Sciatic nerve (tissue), 2 donors: ENCODE results near the gene PEX16. TPM values are rescaled to one million over a fixed set of nuclear protein-coding genes. Genes with fewer than 3 reads are reported as not detected.

Experiments
- ATAC-seq: fragments of 200-7000 bp; cut with Tn5 transposase; one replicate; pipeline ENCODE4 v1.9.1; 2020; ENCODE audit warnings: mild to moderate bottlenecking, moderate library complexity
- DNase-seq: peaks from one replicate; pipeline ENCODE4 v3.0.0-alpha.2; 2020; ENCODE audit warnings: low spot score
- intact Hi-C: fragments of 100-400 bp; cut with DNase I; formaldehyde crosslinking; loops from one replicate; pipeline ENCODE4 v1.14.2; 2022
- total RNA-seq: library from RNA; stranded (reverse); fragmentation: NEBNext Ultra II Directional; extraction: Animal tissue kit (Norgen Biotek cat#: 25700); gene quantifications from one replicate; pipeline ENCODE4 v1.2.1, GENCODE V29; 2021
- donor health status: DM: no; HTN: no; CAD: no.
- donor health status: DM: no; HTN: no; CAD: no.

The PEX16 gene
- total RNA-seq: 19.0 TPM

DNA sequence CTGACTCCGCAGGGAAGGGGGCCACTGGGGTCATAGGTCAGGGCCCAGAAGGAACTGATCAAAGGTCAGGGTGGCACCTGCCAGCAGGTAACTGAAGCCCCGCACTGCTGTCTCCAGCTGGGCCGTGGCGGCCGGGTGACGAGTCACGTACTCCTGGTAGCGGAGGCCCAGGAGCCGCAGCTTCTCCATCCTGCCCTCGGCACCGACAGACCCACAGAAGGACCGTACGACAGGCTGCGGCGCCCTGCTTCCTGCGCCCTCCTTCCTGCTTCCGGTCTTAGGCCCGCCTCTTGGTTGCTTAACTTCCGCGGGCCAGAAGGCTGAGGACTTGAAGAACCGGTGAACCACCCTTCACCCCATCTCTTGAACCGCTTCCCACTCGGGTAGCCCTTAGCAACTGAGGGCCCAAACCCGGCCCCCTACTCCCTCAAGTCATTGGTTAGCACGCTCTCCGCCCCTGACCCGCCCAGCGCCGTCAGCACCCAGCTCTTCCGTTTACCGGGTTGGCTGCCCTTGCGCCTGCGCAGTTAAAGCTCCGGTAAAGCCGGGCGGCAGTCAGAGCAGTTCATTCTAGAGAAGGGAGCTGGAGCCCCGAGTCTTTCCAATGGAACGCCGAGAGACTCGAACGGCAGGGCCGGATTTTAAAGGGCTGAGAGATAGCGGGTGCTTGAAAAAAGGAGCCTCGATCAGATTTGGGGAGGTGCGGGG is at the start of gene PEX16:
PEX16 (minus strand) TSS at position 255 of the 708 bp plus-strand sequence; CDS start at position 189, 66 bp downstream.
- intact Hi-C loops: no loop called here
- ATAC-seq: peak; percentile 97
- peak; percentile 97 for DNase-seq

- intact Hi-C loops: no loop called here
- peak; percentile 88 for ATAC-seq
- peak; percentile 66 for DNase-seq
Observed at GRCh38 chr11:45964911-45965389, 47.3 kb upstream of the PEX16 start.

DNA sequence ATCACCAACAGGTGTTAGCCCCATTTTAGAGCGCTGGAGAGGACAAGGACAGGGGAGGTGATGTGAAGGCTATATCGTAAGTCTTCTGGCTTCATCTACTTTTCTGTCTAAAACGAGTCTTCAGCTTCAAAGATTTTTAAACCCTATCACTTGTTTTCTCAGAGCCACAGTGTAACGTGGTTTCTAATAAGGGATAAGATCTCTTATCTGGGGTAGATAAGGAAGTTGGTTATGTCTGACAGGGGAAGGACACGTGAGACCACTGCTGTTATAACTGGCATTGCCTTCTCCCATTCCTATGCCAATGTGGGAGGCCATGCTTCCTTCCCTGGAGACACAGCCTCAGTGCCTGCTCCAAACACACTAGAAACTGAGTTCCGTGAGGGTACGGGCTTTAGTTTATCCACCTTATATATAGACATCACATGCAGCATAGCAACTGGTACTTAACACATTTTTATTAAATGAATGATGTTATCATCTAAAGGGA is 44.1 kb upstream of the PEX16 start:
- ATAC-seq (no peak), DNase-seq (no peak)
- intact Hi-C loops: no loop called here

- DNase-seq: no peak
- peak; percentile 82 for ATAC-seq
- intact Hi-C loops: no loop called here
Observed at GRCh38 chr11:45960387-45961095, 42.9 kb upstream of the PEX16 start.

- ATAC-seq: no peak
- DNase-seq: no peak
- intact Hi-C loops: no loop called here
Observed at GRCh38 chr11:45959851-45960250, 42.2 kb upstream of the PEX16 start.

DNA sequence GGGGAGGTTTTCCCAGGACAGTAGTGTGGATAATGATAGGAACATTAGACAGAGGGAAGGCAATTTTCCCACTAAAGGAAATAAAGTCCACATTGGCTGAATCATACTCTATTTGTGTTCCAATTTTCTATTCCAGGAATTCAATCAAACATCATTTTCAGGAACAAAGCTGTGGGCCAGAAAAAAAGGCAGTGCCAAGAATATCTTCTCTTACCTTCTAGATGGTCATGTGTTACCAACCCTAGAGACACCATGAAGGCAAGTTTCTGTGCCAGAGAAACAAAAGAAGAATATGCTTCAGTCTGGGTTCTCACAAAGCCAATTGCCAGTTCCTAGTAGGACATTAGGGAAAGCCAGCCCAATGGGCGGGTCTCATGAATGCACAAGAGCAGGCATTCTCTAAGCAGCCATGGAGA is 32.3 kb upstream of the PEX16 start:
- ATAC-seq (peak; percentile 91), DNase-seq (no peak)

DNA sequence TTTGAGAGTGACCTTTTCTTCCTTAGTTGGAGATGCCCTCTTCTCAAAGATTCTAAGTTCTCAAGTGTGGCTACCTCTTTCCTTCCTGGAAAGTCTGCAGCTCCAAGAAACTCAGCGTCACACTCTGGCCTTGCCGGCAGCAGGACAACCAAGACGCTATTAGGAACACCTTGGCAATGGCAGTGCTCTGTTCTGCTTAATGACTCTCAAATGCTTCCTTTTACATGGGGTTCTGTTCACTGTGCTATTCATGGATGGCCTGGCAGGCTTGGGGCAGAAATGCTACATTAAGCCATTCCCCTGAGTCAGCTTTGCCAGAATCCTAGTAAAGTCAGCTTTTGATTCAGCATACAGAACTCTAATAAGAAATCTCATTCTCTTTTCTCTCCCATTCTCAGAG is 30.7 kb upstream of the PEX16 start:
- no peak for DNase-seq
- intact Hi-C loops: no loop called here
- no peak for ATAC-seq

More for the DNA sequence above, 32.3 kb upstream of the PEX16 start:
- intact Hi-C loops: no loop called here

DNA sequence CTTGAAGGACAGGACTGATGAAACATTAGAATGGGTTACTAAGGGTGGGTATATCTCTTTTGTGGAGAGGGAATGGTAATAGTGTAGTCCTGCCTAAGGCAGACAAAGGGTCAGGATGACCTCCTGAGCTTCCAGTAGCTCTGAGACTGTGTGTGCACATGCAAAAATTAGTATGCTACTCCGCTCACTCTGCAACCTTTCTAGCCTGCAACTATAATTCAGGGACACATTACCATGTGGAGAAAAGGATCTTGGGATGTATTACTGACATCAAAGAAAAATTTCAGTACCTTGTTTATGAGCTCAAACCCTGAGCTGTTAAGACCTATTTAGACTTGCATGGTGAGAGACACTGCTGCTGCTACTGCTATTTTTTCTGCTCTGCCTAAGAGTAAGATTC is 30.2 kb upstream of the PEX16 start:
- intact Hi-C loops: no loop called here
- DNase-seq: no peak

DNA sequence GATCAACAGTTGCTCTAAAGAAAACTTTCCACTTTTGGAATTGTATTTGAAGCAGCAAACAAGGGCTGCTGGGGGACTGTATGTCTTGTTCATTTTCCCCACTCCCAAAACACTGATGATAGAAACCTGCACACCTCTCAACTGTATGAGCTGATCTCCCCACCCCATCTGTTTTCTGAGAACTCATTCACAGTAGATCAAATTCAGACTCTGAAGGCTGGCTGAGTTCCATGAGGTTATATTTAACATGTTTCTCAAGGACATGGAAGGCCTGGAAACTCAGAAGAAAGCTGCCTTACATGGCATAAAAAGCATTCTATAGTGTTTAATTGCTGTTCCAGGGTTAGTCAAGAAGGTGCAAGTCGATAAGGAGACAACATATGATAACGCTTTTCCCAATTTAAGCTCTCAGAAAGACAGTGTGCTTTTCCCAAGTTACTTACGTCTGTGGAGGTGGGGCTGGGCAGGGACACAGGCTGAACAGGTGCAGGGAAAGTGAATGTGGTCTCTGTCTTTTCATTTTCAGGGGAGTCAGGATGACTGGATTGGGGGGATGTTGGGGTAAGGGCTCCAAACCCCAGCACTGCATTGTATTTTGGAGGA is 27.8 kb upstream of the PEX16 start:
- DNase-seq (no peak), ATAC-seq (no peak)
- intact Hi-C loops: no loop called here

More for the DNA sequence above, 30.2 kb upstream of the PEX16 start:
- no peak for ATAC-seq

GRCh38 chr11:45942381-45942780 is 24.7 kb upstream of the PEX16 start:
- no peak for ATAC-seq
- intact Hi-C loops: no loop called here
- no peak for DNase-seq

DNA sequence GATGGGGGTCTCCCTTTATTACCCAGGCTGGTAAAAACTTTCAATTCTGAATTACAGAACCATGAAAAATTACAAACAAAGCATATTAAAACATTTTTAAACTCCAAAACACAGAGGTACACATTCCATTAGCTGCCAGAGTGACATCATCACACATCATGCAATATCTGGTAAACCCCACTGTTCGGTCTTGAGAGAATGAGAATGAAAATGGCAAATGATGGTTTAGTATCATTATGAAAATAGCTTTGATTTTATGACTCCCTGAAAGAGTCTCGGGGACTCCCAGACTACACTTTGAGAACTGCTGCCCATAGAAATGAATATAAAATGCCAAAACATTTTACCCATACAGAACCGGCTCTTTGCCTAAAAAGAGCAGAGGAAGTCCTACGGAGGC is 23.6 kb upstream of the PEX16 start:
- intact Hi-C loops: no loop called here
- DNase-seq: no peak
- ATAC-seq: no peak

- DNase-seq (no peak), ATAC-seq (no peak)
- intact Hi-C loops: no loop called here
Observed at GRCh38 chr11:45939836-45940235, 22.2 kb upstream of the PEX16 start.

DNA sequence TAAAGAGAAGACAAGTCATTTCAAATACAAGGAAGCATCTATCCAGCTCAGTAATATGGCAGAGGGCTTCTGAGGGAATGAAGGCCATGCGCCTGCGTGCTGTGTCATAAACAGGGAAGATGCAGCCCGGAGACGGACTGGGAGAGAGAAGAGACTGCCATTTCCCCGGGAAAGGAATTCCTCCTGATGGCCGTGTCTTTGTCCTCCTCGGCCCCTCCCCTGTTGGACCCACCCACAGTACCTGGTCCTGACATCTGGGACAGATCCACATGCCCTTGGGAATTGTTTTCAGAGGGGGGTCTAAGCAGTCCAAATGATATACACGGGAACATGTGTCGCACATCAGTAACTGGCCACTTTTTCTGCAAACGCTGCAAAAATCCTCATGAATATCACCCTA is 20.2 kb upstream of the PEX16 start:
- ATAC-seq: no peak
- no peak for DNase-seq
- intact Hi-C loops: no loop called here

DNA sequence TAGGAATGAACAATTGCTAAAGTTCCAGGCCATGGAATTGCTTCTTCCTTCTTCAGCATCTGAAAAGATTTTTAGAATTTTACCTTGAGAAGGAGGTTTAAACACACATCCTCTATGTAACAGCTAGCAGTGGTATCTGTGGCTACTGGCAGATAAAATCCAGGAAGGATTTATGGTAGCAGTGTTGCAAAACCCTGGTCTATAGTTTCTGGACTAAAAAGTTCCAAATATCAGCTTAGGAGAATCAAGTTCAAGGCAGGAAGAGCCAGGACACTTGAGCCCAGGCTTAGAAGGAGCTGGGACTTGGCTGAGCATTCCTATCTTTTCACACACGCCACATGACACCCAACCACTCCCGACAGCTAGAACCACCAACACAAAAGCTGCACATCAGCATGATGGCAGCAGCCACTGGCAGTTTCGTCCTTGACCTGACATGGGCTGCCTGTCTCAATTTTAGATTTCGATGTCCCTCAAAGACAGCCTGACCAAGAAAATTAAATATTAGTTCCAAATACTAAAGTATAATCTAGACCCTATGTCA is 18.9 kb upstream of the PEX16 start:
- intact Hi-C loops: no loop called here
- no peak for ATAC-seq
- no peak for DNase-seq

GRCh38 chr11:45935349-45936064 is 17.8 kb upstream of the PEX16 start:
- intact Hi-C loops: no loop called here
- DNase-seq (no peak), ATAC-seq (no peak)

- ATAC-seq (no peak), DNase-seq (no peak)
- intact Hi-C loops: no loop called here
Observed at GRCh38 chr11:45934580-45935318, 17.1 kb upstream of the PEX16 start.

GRCh38 chr11:45933846-45934579 is 16.3 kb upstream of the PEX16 start:
- intact Hi-C loops: no loop called here
- no peak for ATAC-seq
- DNase-seq: no peak
